ENCODE measurements around the gene GOLT1B. TPM values are rescaled to one million over a fixed set of nuclear protein-coding genes. Genes with fewer than 3 reads are reported as not detected.

The GOLT1B gene
- total and polyA plus RNA-seq, 2 of the 8 experiments (the other 6 are each of a cell fraction or from before 2014, with no cell fraction given) = 18.3 to 38.3 TPM

GRCh38 chr12:21475552-21475951 is 26.0 kb upstream of the GOLT1B start:
- H3K56ac ChIP-seq (replicated peaks; ENCODE audit: insufficient read length, low read depth, low read length) = no peak overlapping the region
- 96% methylated on average over 1 of the region's 1 CpG; no CpG with 5 or more reads in 1 of the 2 experiments for WGBS, 2 experiments (ENCODE audit: extremely low coverage in 1 of 2, insufficient coverage in 1 of 2, insufficient read length in 1 of 2, insufficient replicate concordance in 2 of 2, low coverage in 1 of 2, low lambda C conversion rate in 2 of 2, missing lambda C conversion rate in 1 of 2)
- no peak for FAIRE-seq
- TF ChIP-seq JUND (IDR thresholded peaks at IDR 0.05; ENCODE audit: low read length) (no peak), HDAC2 (IDR thresholded peaks at IDR 0.05; ENCODE audit: borderline replicate concordance in 1 of 2, low read depth in 2 of 2, low read length in 2 of 2) (no peak), CBX8 (IDR thresholded peaks at IDR 0.05; ENCODE audit: borderline replicate concordance, low read depth, low read length) (no peak), SIRT6 (IDR thresholded peaks at IDR 0.05; ENCODE audit: low read length) (no peak)

More at GRCh38 chr12:21475552-21475951, 26.0 kb upstream of the GOLT1B start:
- H3K23ac ChIP-seq (ENCODE audit: insufficient read length) = no peak overlapping the region
- no peaks in the 10 kb centered on the region for H3K23me2 ChIP-seq (ENCODE audit: low read depth, low read length)
- ChIA-PET CTCF (ENCODE audit: partially characterized antibody) (no interaction called here), POLR2A (ENCODE audit: partially characterized antibody) (no interaction called here)
- no peak for DNase-seq (ENCODE audit: low read depth in 1 of 2, low spot score in 2 of 2)
- no peak overlapping the region for H2BK120ac ChIP-seq (replicated peaks; ENCODE audit: low read depth, low read length)
- H3K27me3 ChIP-seq (replicated peaks in 1 of 4; ENCODE audit: control insufficient read depth in 3 of 4, extremely low read depth in 1 of 4, insufficient read depth in 3 of 4, low read length in 3 of 4) = no peaks in the 10 kb centered on the region
- no peak overlapping the region for H3K4me3 ChIP-seq (ENCODE audit: extremely low read depth in 1 of 4, insufficient read depth in 2 of 4, low read depth in 3 of 4, low read length in 4 of 4)
- no peak overlapping the region for H3K9ac ChIP-seq (replicated peaks in 1 of 4; ENCODE audit: extremely low read depth in 1 of 4, low read depth in 3 of 4, low read length in 3 of 4)
- H4K20me1 ChIP-seq (replicated peaks in 1 of 2; ENCODE audit: control insufficient read depth in 1 of 2, insufficient read depth in 2 of 2, low read length in 2 of 2) = peaks cover 2% of the 10 kb centered on the region in 2 experiments
- H3K79me1 ChIP-seq (ENCODE audit: low read depth, low read length) = no peaks in the 10 kb centered on the region
- H2BK20ac ChIP-seq (ENCODE audit: low read length) = no peak overlapping the region
- no peak overlapping the region for H4K5ac ChIP-seq (ENCODE audit: insufficient read length, low read depth, low read length)
- no peak overlapping the region for H2BK12ac ChIP-seq (ENCODE audit: low read depth, low read length)
- H2BK5ac ChIP-seq (ENCODE audit: low read depth, low read length) = no peak overlapping the region
- no peak overlapping the region for H2AK5ac ChIP-seq (ENCODE audit: low read depth, low read length)
- no peak overlapping the region for H4K91ac ChIP-seq (replicated peaks; ENCODE audit: insufficient read length, low read length)
- no peak overlapping the region for H3K14ac ChIP-seq (ENCODE audit: insufficient read length)
- peaks cover 0 to 54% (median 22%) of the 10 kb centered on the region in 4 experiments; a peak in 6 of 8 replicates for H3K36me3 ChIP-seq (ENCODE audit: control insufficient read depth in 2 of 4, insufficient read depth in 4 of 4, low read length in 3 of 4)
- no peaks in the 10 kb centered on the region for H3K9me3 ChIP-seq (ENCODE audit: insufficient read depth in 2 of 2, low read depth in 1 of 2, low read length in 1 of 2)
- no peak overlapping the region for H3K4ac ChIP-seq (replicated peaks; ENCODE audit: insufficient read length, low read depth, low read length)
- no peaks in the 10 kb centered on the region for H3K4me1 ChIP-seq (replicated peaks in 1 of 4; ENCODE audit: control insufficient read depth in 3 of 4, insufficient read depth in 4 of 4, low read length in 3 of 4)
- H2BK15ac ChIP-seq (ENCODE audit: low read length) = no peak overlapping the region
- no peak overlapping the region for H3K4me2 ChIP-seq (ENCODE audit: insufficient read depth in 1 of 2, low read depth in 2 of 2, low read length in 2 of 2)
- no peak overlapping the region for H3K18ac ChIP-seq (ENCODE audit: extremely low read depth, low read length)
- H4K8ac ChIP-seq (ENCODE audit: extremely low read depth, insufficient read depth, low read length) = no peak overlapping the region
- H2AFZ ChIP-seq (ENCODE audit: low read length) = no peak overlapping the region
- H3K79me2 ChIP-seq (ENCODE audit: control insufficient read depth in 1 of 2, insufficient read depth in 2 of 2, low read length in 2 of 2) = no peaks in the 10 kb centered on the region
- no peak overlapping the region for H3K27ac ChIP-seq (ENCODE audit: low read depth, low read length)

All from H1 (cell line).